Superior temporal gyrus (tissue), 1 donor: ENCODE data around the gene ITGAD.
"Not testable (repeated sequence)": the region's sequence is repeated elsewhere in the genome, so short reads cannot be mapped to it uniquely, and the experiment has no call there.

Experiments used
- DNase-seq: peaks from one replicate; pipeline ENCODE4 v3.0.0-alpha.2; 2016; ENCODE audit errors: extremely low spot score

The ITGAD gene

GRCh38 chr16:31429796-31430195, 36.7 kb downstream of the ITGAD start:
- no peak for DNase-seq

- no peak for DNase-seq
Observed at GRCh38 chr16:31430380-31431052, 37.4 kb downstream of the ITGAD start.

GRCh38 chr16:31435341-31436220, 42.4 kb downstream of the ITGAD start:
- DNase-seq, result no peak

- no peak for DNase-seq
Observed at GRCh38 chr16:31436221-31437045, 43.3 kb downstream of the ITGAD start.

GRCh38 chr16:31438414-31438813, 45.3 kb downstream of the ITGAD start:
- no peak for DNase-seq

- not testable (repeated sequence) for DNase-seq
Observed at GRCh38 chr16:31439023-31439422, 45.9 kb downstream of the ITGAD start.

GRCh38 chr16:31439519-31439918, 46.4 kb downstream of the ITGAD start:
- DNase-seq, result no peak

- peak; percentile 46 for DNase-seq
Observed at GRCh38 chr16:31440516-31441184, 47.5 kb downstream of the ITGAD start.

- no peak for DNase-seq
Observed at GRCh38 chr16:31441956-31442355, 48.8 kb downstream of the ITGAD start.

GRCh38 chr16:31445931-31446330, 52.8 kb downstream of the ITGAD start:
- DNase-seq, result not testable (repeated sequence)

- DNase-seq, result no peak
Observed at GRCh38 chr16:31451201-31451600, 58.1 kb downstream of the ITGAD start.

- peak; percentile 43 for DNase-seq
Observed at GRCh38 chr16:31451681-31452351, 58.7 kb downstream of the ITGAD start.

- DNase-seq, result no peak
Observed at GRCh38 chr16:31452631-31453106, 59.5 kb downstream of the ITGAD start.

- no peak for DNase-seq
Observed at GRCh38 chr16:31453255-31454204, 60.4 kb downstream of the ITGAD start.

- DNase-seq, result no peak
Observed at GRCh38 chr16:31455601-31456314, 62.6 kb downstream of the ITGAD start.

- no peak for DNase-seq
Observed at GRCh38 chr16:31456988-31457360, 63.8 kb downstream of the ITGAD start.

- DNase-seq, result no peak
Observed at GRCh38 chr16:31458073-31458843, 65.1 kb downstream of the ITGAD start.
